Measurements from ENCODE around the gene SFXN5.

The SFXN5 gene

DNA sequence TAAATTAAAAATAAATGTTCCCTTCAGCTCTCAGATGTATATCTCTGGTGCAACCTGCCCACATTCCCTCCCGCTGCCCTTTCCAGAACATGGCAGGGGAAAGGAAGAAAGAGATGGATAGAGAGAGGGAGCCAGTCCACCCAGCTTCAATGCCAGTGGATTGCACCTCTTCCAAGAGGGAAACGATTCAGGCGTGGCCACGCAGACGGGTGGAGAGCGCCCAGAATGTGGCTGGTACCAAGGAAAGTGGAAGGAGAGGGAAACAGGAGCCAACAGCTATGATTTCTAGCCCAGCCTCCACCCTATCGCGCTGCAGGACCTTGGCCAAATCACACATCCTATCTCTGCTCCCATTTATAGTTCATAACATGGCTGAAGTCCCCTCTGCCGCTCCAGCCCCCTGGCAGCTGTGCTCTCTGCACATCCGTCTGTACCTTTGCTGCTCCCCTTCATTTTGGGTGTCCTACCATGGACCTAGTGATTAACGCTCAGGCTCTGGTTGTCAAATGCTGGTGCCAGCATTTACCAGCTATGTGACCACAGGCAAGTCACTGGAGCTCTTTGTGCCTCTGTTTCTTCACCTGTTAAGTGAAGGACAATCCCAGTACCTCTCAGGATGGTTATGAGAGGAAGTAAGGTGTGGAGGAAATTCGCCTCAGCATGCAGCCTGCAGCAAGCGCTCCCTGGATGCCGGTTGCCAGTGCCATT lies 66.5 kb downstream of the SFXN5 start:
- no peak for DNase-seq (ENCODE audit: low spot score in 2 of 2)
- Mint-ChIP-seq H3K36me3 (no peaks in the 10 kb centered on the region), H3K4me1 (peaks cover 3% of the 10 kb centered on the region), H3K4me3 (no peak overlapping the region), H3K27ac (no peak overlapping the region), H3K9me3 (no peaks in the 10 kb centered on the region)
- ATAC-seq, result no peak

DNA sequence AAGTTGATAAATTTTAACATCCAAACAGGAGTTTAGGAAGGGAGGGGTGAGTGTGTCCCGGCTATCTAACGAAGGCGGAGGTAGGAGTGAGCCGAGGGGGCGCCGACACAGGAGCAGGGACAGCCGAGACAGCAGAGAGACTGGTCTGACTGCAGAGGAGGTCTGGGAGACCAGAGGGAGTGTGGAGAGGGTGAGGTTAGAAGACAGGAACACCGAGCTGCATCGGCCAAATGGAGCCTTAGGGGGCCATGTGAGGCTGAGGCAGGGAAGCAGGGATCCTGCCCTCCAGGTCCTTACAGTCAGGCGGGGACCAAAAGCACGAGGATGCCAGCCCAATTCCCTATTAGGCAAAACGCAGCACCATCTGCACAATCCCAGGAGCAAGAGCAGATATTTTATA lies 67.0 kb downstream of the SFXN5 start:
- Mint-ChIP-seq H3K4me1 (peaks cover 6% of the 10 kb centered on the region), H3K9me3 (no peaks in the 10 kb centered on the region), H3K4me3 (no peak overlapping the region), H3K36me3 (no peaks in the 10 kb centered on the region), H3K27ac (no peak overlapping the region)
- DNase-seq (ENCODE audit: low spot score in 2 of 2) (no peak), ATAC-seq (no peak)

DNA sequence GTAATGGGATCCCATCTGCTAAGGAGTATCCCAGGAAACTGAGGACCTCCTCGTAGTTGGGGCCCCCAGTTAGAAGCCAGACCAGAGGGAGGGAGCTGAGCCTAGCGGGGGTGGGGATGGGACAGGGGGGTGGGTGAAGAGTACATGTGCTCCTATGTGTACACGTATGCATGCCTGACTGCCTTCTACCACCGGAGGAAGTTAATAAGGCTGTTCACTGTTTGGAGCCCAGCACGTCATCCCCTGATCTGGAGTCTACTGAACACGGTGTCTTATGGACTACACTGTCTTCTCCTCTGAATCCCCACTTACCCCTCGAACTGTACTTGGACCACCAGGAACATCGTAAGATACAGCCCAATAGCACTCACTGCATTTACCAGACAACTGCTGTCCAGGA lies 68.5 kb downstream of the SFXN5 start:
- Mint-ChIP-seq H3K36me3 (no peaks in the 10 kb centered on the region), H3K27ac (no peak overlapping the region), H3K4me3 (no peak overlapping the region), H3K4me1 (peaks cover 6% of the 10 kb centered on the region), H3K9me3 (no peaks in the 10 kb centered on the region)
- ATAC-seq (no peak), DNase-seq (ENCODE audit: low spot score in 2 of 2) (no peak)

DNA sequence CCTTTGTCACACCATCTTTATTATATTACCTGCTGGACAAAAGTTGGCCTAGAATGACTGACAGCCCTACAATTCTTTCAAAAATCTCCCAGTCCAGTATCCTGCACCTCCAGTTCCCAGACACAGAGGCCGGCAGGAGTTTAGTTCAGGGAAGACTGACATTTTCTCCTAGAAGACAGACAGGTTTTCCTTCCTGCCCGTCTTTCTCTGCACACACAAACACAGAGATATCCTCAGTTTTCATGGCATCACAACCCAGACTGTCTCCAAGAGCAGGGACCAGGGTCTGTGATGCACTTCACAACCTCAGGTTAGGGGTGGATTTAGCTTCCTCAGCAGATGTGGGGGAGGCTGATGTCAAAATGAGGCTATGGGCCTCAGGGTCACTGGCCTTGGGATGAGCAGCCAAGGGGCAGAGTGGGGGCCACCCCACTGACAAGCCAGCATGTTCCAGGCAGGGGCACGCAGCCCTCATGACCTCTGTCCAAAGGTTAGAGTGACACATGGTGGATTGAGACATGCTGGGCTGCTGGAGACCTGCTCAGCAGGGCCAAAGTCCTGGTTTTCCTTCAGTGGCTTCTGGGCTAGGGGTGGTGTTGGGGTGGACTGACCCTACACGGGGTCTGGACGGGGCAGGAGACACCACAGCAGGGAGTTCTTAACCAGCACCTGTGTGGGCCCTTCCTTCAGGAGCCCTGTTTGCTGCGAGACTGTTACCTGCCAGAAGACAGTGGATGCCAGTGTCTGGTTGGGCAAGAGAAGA lies 70.5 kb downstream of the SFXN5 start:
- peaks cover 6% of the 10 kb centered on the region for H3K4me1 Mint-ChIP-seq
- H3K4me3 Mint-ChIP-seq, result no peak overlapping the region
- H3K9me3 Mint-ChIP-seq, result no peaks in the 10 kb centered on the region
- no peak for DNase-seq (ENCODE audit: low spot score in 2 of 2)
- no peak for ATAC-seq
- H3K27ac Mint-ChIP-seq, result no peak overlapping the region
- no peaks in the 10 kb centered on the region for H3K36me3 Mint-ChIP-seq

DNA sequence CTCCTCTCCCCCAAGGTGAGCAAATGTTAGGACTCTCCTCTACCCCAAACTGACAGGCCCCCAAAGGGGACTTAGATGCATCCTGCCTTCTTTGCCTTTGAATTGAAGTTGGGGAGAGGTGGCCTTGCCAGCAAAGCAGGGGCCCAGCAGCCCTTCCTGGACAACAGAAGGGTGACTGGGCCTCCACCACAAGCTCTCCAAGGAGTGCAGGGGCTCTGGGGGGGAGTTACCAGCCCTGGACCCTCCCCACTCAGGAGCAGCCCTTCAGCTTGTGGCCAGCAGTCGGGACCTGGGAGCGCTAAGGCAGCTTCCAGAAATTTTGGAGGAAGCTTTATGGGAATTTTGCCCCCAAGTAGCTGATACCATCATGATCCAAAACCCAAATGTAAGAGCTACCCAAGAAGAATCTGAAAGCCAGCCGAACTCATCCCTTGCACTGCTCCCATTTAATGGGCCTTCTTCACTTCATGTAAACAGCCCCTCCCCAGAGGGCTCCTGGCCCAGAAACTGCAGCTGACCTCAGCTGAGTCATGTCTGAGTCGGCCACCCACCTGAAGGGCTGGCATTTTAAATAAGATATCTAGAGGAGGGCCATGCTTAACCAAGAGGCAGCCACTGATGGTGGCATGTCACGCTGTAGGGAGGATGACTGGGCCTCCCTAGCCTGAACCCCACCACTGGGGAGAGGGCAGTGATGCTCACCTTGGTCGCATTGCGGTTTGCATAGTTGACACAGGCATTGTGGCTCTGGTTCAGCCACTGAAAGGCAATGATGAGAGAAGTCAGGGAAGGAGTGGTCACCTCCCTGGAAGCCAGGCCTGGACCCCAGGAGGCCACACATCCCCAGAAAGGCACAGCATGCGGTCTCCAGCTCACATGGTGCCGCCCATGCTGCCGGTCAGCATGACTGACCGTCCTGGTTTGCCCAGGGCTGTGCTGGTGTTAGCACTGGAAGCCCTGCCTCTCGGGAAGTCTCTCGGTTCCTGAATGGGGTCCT lies 71.5 kb downstream of the SFXN5 start:
- Mint-ChIP-seq H3K9me3 (no peaks in the 10 kb centered on the region), H3K4me3 (no peak overlapping the region), H3K4me1 (peaks cover 6% of the 10 kb centered on the region), H3K27ac (no peak overlapping the region), H3K36me3 (no peaks in the 10 kb centered on the region)
- ATAC-seq (peak; percentile 68), DNase-seq (ENCODE audit: low spot score in 2 of 2) (no peak)

DNA sequence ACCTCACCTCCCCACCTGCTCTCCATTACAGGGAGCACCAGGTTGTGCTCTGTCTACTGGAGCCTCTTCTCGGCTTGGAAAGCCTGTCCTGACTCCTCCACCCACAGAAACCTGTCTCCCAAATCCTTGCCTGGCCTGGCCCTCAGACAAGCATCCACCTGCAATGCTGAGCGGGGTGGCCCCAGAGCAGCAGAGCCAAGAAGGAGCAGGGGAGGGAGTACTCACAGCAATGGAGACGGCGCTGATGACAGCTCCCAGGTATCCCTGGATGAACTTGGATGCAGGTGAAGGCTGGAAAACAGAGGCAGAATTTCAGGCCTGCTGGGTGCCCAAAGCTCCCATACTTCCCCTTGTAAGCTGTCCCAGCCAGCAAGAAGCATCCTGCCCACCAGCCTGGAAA lies 72.8 kb downstream of the SFXN5 start:
- Mint-ChIP-seq H3K9me3 (no peaks in the 10 kb centered on the region), H3K27ac (no peak overlapping the region), H3K4me1 (peaks cover 6% of the 10 kb centered on the region), H3K36me3 (no peaks in the 10 kb centered on the region), H3K4me3 (no peak overlapping the region)
- no peak for ATAC-seq
- DNase-seq (ENCODE audit: low spot score in 2 of 2), result no peak

DNA sequence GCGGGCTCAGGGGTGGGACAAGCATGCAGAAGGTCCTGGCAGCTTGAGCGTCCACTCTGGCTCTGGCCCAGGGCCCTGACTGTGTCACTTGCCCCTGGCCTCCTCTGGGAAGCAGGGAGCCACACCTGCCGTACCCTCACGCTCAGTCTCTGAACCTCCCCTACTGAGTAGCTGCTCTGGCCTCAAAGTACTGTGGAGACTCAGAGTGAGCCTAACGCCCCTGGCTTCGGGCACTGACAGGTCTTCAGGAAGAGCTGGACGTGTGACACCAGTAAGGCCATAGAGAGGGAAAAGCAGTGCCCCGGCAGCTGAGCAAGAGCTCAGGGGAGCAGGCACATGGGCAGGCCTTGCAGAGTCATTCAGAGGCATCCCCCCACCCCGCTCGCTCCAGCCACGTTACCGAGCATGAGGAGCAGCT lies 73.3 kb downstream of the SFXN5 start:
- H3K9me3 Mint-ChIP-seq, result no peaks in the 10 kb centered on the region
- DNase-seq (ENCODE audit: low spot score in 2 of 2) (no peak), ATAC-seq (no peak)
- H3K4me1 Mint-ChIP-seq, result peaks cover 6% of the 10 kb centered on the region
- H3K4me3 Mint-ChIP-seq, result no peak overlapping the region
- H3K27ac Mint-ChIP-seq, result no peak overlapping the region
- H3K36me3 Mint-ChIP-seq, result no peaks in the 10 kb centered on the region

DNA sequence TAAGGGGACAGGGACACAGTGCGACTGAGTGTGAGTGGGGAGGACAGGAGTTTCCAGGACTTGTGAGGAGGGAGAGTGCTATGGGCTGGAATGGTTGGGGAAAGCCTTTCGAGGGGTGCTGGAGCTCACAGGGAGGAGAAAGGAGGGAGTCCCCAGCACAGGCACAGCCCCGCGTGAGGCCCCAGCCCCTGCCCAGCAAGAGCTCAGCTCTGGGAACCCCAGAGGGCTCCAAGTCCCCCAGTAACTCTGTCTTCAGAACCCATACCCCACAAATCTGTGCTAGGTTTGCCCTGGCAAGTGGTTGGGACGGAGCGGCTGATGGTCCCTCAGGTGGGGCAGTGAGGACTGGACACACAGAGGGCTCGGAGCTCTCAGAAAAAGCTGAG lies 75.4 kb downstream of the SFXN5 start:
- peaks cover 6% of the 10 kb centered on the region for H3K4me1 Mint-ChIP-seq
- ATAC-seq (no peak), DNase-seq (ENCODE audit: low spot score in 2 of 2) (no peak)
- H3K27ac Mint-ChIP-seq, result no peak overlapping the region
- H3K36me3 Mint-ChIP-seq, result no peaks in the 10 kb centered on the region
- no peak overlapping the region for H3K4me3 Mint-ChIP-seq
- H3K9me3 Mint-ChIP-seq, result no peaks in the 10 kb centered on the region

DNA sequence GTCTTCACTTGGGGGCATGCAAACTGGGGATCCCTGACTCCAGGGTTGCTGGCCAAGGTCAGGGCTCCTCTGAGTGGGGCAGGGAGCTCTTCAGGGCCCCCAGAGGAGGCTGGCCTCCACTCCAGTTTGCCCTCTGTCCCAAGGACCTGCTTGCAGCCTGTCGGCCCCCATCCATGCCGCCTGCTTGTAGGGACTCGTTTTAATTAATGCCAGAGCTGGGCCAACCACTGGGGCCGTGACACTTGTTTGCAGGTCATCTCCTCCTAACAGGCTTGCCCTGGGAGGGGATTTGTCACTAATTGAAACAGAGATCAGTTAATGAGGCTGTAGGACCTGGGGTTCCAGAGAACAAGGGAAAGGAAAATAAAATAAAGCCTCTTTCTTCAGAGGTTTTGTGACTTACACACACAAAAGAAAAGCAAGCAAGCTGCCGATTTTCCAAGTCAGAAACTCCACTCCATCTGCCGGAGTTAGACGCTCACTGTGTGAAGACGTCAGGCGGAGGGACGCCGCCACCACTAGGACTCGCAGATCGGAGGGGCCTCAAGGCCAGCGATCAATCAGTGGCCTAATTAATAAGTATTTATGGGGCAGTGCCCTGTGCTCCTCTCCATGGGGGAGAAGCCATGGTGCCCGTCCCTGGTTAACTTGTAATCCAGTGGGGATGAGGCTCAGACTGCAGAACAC lies 75.9 kb downstream of the SFXN5 start:
- no peaks in the 10 kb centered on the region for H3K9me3 Mint-ChIP-seq
- H3K4me1 Mint-ChIP-seq, result peaks cover 6% of the 10 kb centered on the region
- H3K36me3 Mint-ChIP-seq, result no peaks in the 10 kb centered on the region
- no peak overlapping the region for H3K4me3 Mint-ChIP-seq
- no peak overlapping the region for H3K27ac Mint-ChIP-seq
- ATAC-seq (no peak), DNase-seq (ENCODE audit: low spot score in 2 of 2) (no peak)

DNA sequence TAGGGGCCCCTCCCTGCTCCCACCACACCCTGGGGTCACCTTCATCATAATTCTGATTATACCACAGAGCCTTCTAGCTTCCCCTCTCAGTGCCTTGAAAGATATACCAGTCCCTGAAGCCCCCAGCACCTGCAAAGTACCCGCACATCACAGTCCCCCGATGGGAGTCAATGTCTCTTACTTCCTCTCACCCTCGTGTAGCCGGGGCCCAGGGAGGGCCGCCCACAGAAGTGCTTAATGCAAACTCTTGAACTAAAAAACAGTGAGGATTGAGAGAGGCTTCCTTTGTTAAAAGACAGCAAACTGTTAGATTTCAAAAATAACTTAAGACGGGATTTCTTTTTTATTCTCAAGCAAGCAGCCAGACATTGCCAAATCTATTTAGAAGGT lies 76.5 kb downstream of the SFXN5 start:
- Mint-ChIP-seq H3K4me1 (peaks cover 2% of the 10 kb centered on the region), H3K4me3 (no peak overlapping the region), H3K9me3 (no peaks in the 10 kb centered on the region), H3K36me3 (no peaks in the 10 kb centered on the region), H3K27ac (peak overlapping the region; percentile 23)
- no peak for ATAC-seq
- no peak for DNase-seq (ENCODE audit: low spot score in 2 of 2)

DNA sequence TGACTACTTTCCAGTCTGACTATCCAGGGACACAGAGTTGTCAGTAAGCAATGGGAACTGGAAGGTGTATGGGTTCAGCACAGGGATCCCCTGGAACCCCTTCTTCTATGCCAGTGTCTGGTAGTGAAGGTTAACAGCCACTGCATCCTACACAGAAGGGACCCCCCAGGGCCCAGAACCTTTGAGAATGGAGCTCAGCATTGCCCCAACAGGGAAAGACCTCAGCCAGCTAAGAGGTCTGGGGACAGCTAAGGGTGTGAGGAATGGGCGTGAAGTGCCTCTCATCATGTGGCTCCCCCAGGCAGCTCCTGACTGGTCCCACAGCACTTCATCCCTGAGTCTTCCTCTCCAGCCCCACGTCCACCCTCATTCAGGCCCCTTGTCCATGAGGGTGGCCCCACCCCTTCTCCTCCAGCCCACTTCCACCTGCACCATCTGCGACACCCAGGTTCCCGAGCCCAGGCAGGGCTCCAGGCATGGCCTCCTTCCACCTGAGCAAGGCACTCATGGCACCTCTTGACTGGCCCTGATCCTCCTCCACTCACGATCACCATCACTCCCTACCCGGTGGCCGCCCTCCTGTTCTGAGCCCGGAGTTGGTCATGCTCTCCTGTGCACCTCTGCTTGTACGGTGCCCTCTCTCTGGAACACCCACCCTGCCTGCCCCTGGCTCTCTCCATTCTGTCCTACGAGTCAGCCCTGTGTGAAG lies 77.1 kb downstream of the SFXN5 start:
- ATAC-seq, result no peak
- Mint-ChIP-seq H3K27ac (peak overlapping the region; percentile 23), H3K36me3 (no peaks in the 10 kb centered on the region), H3K4me1 (no peaks in the 10 kb centered on the region), H3K9me3 (no peaks in the 10 kb centered on the region), H3K4me3 (no peak overlapping the region)
- no peak for DNase-seq (ENCODE audit: low spot score in 2 of 2)

DNA sequence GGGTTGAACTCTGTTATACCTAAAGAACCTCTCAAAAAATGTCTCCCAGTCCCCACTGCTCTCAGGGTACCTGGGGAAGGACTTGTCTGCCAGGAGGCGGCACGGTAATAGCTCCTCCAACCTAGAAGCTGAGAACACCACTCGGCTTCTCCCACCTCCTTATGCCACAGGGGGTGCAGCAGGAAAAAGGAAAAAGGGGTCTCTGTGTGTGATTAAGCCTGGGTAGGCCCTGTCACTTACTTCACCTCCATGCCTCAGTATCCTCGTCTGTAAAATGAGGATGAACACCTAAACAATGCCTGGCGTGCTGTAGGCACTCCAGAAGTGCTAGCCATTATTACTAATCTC lies 77.6 kb downstream of the SFXN5 start:
- DNase-seq (ENCODE audit: low spot score in 2 of 2), result no peak
- no peak for ATAC-seq
- no peaks in the 10 kb centered on the region for H3K36me3 Mint-ChIP-seq
- no peak overlapping the region for H3K27ac Mint-ChIP-seq
- H3K9me3 Mint-ChIP-seq, result no peaks in the 10 kb centered on the region
- H3K4me1 Mint-ChIP-seq, result no peaks in the 10 kb centered on the region
- H3K4me3 Mint-ChIP-seq, result no peak overlapping the region

DNA sequence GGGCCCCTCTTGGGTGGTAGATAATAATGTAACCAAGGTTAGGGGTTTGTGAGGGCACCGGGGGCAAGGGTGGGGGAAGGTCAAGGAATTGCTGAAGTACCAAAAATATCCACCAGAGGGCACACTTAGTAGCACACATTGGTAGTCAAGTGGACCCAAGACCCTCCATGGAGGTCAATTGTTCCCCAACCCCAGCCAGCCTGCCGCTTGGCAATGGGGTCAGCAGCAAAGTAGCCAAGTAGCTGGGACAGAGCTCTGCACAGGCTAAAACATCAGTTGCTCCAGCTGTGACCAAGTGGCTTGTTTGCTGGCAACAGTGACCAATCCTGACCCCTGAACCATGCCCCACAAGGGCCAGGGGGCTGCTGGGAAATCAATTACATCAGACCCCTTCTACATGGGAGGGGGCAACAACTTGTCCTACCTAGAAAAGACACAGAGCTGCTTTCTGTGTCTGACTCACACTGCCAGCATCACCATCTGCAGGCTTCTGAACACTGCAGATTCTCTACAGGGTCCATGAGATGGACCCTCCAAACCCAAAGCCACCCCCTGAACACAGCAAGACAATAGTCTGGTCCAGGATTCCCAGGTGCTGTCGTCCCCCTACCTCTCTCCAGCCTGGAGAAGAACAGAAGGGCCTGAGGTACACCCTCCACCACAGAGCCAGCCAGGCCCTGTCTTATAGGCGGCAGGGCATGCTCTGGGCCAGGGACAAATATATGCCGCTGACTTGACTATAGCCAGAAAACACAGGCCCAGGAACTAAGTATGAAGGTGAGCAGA lies 78.2 kb downstream of the SFXN5 start:
- Mint-ChIP-seq H3K36me3 (no peaks in the 10 kb centered on the region), H3K4me1 (no peaks in the 10 kb centered on the region), H3K4me3 (no peak overlapping the region), H3K27ac (no peak overlapping the region), H3K9me3 (no peaks in the 10 kb centered on the region)
- ATAC-seq (peak; percentile 51), DNase-seq (ENCODE audit: low spot score in 2 of 2) (peak; percentile 58 to 73)

DNA sequence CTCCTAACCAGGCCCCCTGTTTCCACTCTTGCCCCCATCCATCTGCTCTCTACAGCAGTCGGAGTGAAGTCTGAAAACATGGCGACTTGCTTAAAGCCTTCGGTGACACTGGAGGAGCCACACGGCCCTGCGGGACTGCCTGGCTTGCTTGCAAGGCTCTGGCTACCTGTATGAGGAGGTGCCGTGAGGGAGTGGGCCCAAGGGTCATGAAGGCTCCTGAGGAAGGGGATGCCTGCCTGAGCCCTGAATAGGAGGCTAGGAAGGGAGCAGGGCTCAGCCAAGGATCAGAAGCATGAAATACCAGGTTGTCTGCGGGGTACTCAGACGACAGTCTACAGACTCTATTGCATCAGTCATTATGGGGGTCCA lies 78.8 kb downstream of the SFXN5 start:
- H3K4me1 Mint-ChIP-seq, result no peaks in the 10 kb centered on the region
- ATAC-seq, result no peak
- no peak overlapping the region for H3K27ac Mint-ChIP-seq
- H3K36me3 Mint-ChIP-seq, result no peaks in the 10 kb centered on the region
- DNase-seq (ENCODE audit: low spot score in 2 of 2), result no peak
- no peak overlapping the region for H3K4me3 Mint-ChIP-seq
- H3K9me3 Mint-ChIP-seq, result no peaks in the 10 kb centered on the region

Measured in stimulated activated effector memory CD8-positive, alpha-beta T cell treated with anti-CD3 and anti-CD28 coated beads, Interleukin-12 subunit alpha, Interleukin-12 subunit beta, amount 100 ng/mL, for 72 hours (primary cell).